Hepatocyte (in vitro differentiated cells): ENCODE results near the gene KLLN. TPM values are rescaled to one million over a fixed set of nuclear protein-coding genes. Genes with fewer than 3 reads are reported as not detected.
"Not testable (repeated sequence)": the region's sequence is repeated elsewhere in the genome, so short reads cannot be mapped to it uniquely, and the experiment has no call there.

Source experiments
- DNase-seq: peaks from one replicate; pipeline ENCODE4 v3.0.0-alpha.2; 2016; ENCODE audit warnings: low spot score
- H2AFZ ChIP-seq: fragments of 200-600 bp; sonication (generic); 2 replicates; pipeline ENCODE4 v1.6.0; 2016; ENCODE audit warnings: antibody characterized with exemption, mild to moderate bottlenecking
- H3K27ac ChIP-seq: fragments of 200-600 bp; sonication (generic); 2 replicates; pipeline ENCODE4 v1.5.1; 2016; ENCODE audit warnings: mild to moderate bottlenecking
- H3K27me3 ChIP-seq: fragments of 200-600 bp; sonication (generic); 2 replicates; pipeline ENCODE4 v1.6.1; 2016
- H3K36me3 ChIP-seq: fragments of 200-600 bp; sonication (generic); replicated peaks from 2 replicates; pipeline ENCODE4 v1.5.1; 2016; ENCODE audit warnings: low read depth; ENCODE audit not compliant: insufficient read depth
- H3K4me1 ChIP-seq: fragments of 200-600 bp; sonication (generic); 2 replicates; pipeline ENCODE4 v1.5.1; 2016; ENCODE audit warnings: mild to moderate bottlenecking, moderate library complexity; ENCODE audit not compliant: insufficient read depth
- H3K4me2 ChIP-seq: fragments of 200-600 bp; sonication (generic); 2 replicates; pipeline ENCODE4 v1.6.0; 2016
- H3K4me3 ChIP-seq: fragments of 200-600 bp; sonication (generic); 2 replicates; pipeline ENCODE4 v1.5.1; 2016; ENCODE audit warnings: mild to moderate bottlenecking
- H3K79me2 ChIP-seq: fragments of 200-600 bp; sonication (generic); 2 replicates; pipeline ENCODE4 v1.6.0; 2017; ENCODE audit warnings: mild to moderate bottlenecking
- H3K9me2 ChIP-seq: fragments of 200-600 bp; sonication (generic); replicated peaks from 2 replicates; pipeline ENCODE4 v1.6.0; 2017; ENCODE audit warnings: mild to moderate bottlenecking; ENCODE audit not compliant: insufficient read depth
- H3K9me3 ChIP-seq: fragments of 200-600 bp; sonication (generic); 2 replicates; pipeline ENCODE4 v1.5.1; 2016; ENCODE audit warnings: low read depth, mild to moderate bottlenecking
- H4K20me1 ChIP-seq: fragments of 200-600 bp; sonication (generic); 2 replicates; pipeline ENCODE4 v1.6.0; 2016; ENCODE audit warnings: mild to moderate bottlenecking; ENCODE audit not compliant: insufficient read depth, poor library complexity, severe bottlenecking
- EZH2 ChIP-seq: fragments of 200-600 bp; sonication (generic); IDR thresholded peaks from 2 replicates; pipeline ENCODE4 v1.6.1; 2016; ENCODE audit warnings: antibody characterized with exemption, mild to moderate bottlenecking, borderline replicate concordance
- EZH2phosphoT487 ChIP-seq: fragments of 200-600 bp; sonication (generic); IDR thresholded peaks from one replicate; pipeline ENCODE4 v1.6.1; 2018; ENCODE audit warnings: antibody characterized with exemption, mild to moderate bottlenecking, low read depth, moderate library complexity; ENCODE audit not compliant: unreplicated experiment, severe bottlenecking
- WGBS: methylation state at CpG from one replicate; pipeline ENCODE4 v1.1.6; 2016; ENCODE audit warnings: low lambda C conversion rate; ENCODE audit errors: missing lambda C conversion rate; 5-methylcytosine and 5-hydroxymethylcytosine counted together
- polyA plus RNA-seq: library from polyadenylated mRNA; unstranded; fragments of >200 nt; fragmentation: Nextera tagmentation; extraction: Ambion mirVana; gene quantifications from 2 replicates; pipeline ENCODE4 v1.2.1, GENCODE V29; 2016
- total RNA-seq: library from RNA; depleted of rRNA; stranded (reverse); fragments of >200 nt; gene quantifications from 2 replicates; pipeline ENCODE4 v1.2.3, GENCODE V29; 2014
- TF ChIP-seq, protein P1 (sequence below): fragments of 200-600 bp; sonication (generic); IDR thresholded peaks from 2 replicates; pipeline ENCODE4 v1.5.1; 2016; ENCODE audit warnings: antibody characterized with exemption, mild to moderate bottlenecking; ENCODE audit not compliant: poor library complexity

Gene KLLN
- total and polyA plus RNA-seq, 2 experiments from 2014 or later, result 0.21 to 0.53 TPM

DNA sequence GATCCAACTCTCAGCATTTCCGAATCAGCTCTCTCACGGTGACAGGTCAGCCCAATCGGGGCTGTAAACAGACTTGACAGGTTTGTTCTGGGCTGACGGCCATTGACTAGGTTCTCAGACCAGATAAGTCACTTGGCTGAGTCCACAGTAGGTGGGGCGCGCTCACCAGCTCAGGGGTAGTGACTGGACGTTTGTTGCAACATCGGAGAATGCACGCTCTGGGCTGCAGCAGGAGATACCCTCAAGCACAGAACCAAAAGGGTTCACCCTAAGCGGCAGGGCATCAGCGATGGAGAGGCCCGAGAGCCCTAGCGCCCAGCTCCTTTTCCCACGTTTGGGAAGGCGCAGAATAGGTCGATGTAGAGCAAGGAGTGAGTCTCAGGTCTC is 1.8 kb downstream of the KLLN start:
- H3K9me2 ChIP-seq, result no peaks in the 10 kb centered on the region
- peak overlapping the region; percentile 93 for H3K4me2 ChIP-seq
- peak overlapping the region; percentile 81 for H3K4me3 ChIP-seq
- H3K36me3 ChIP-seq, result no peaks in the 10 kb centered on the region
- H3K27ac ChIP-seq, result peak overlapping the region; percentile 98
- WGBS, result 4% methylated on average over 16 of the region's 16 CpGs
- no peaks in the 10 kb centered on the region for H3K9me3 ChIP-seq
- peak overlapping the region; percentile 87 for H2AFZ ChIP-seq
- no peaks in the 10 kb centered on the region for H3K4me1 ChIP-seq
- peaks cover 25% of the 10 kb centered on the region for H3K79me2 ChIP-seq
- peaks cover 23% of the 10 kb centered on the region for H4K20me1 ChIP-seq
- TF ChIP-seq, protein P1, sequence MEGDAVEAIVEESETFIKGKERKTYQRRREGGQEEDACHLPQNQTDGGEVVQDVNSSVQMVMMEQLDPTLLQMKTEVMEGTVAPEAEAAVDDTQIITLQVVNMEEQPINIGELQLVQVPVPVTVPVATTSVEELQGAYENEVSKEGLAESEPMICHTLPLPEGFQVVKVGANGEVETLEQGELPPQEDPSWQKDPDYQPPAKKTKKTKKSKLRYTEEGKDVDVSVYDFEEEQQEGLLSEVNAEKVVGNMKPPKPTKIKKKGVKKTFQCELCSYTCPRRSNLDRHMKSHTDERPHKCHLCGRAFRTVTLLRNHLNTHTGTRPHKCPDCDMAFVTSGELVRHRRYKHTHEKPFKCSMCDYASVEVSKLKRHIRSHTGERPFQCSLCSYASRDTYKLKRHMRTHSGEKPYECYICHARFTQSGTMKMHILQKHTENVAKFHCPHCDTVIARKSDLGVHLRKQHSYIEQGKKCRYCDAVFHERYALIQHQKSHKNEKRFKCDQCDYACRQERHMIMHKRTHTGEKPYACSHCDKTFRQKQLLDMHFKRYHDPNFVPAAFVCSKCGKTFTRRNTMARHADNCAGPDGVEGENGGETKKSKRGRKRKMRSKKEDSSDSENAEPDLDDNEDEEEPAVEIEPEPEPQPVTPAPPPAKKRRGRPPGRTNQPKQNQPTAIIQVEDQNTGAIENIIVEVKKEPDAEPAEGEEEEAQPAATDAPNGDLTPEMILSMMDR, result peak; percentile 34
- TF ChIP-seq EZH2 (no peak), EZH2phosphoT487 (no peak)
- peak; percentile 87 for DNase-seq
- no peaks in the 10 kb centered on the region for H3K27me3 ChIP-seq

DNA sequence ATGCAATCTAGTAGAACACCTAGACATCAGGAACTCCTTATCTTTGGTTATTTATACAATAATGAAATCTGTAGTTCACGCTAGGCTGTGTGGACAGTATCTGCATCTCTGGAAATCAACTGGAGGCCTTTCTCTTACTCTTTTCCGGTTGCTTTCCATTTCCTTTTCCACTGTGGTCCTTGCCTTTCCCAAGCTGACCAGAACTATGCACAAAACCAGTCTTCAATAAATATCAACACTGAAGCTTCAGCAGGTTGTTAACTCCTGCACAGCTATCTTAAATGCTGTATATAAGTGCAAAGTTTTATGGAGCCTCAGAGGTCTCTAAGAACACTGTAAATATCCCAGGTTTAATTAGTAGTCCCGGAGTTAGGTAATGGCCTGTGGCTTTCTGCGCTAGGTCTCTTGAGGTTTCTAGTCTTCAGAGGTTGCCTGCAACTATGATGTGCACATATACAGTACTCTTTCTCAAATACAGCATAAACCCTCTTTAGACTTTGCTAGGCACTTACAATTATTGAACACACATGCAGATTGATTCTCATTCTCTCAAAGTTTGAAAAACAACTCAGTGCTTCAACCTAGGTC is 2.4 kb downstream of the KLLN start:
- no peaks in the 10 kb centered on the region for H3K27me3 ChIP-seq
- H3K27ac ChIP-seq, result peak overlapping the region; percentile 98
- no peaks in the 10 kb centered on the region for H3K36me3 ChIP-seq
- H3K4me3 ChIP-seq, result no peak overlapping the region
- TF ChIP-seq EZH2phosphoT487 (no peak), EZH2 (no peak)
- TF ChIP-seq, protein P1, result no peak
- DNase-seq, result peak; percentile 19
- H3K4me1 ChIP-seq, result no peaks in the 10 kb centered on the region
- H3K79me2 ChIP-seq, result peaks cover 19% of the 10 kb centered on the region
- peak overlapping the region; percentile 93 for H3K4me2 ChIP-seq
- H3K9me3 ChIP-seq, result no peaks in the 10 kb centered on the region
- no peaks in the 10 kb centered on the region for H3K9me2 ChIP-seq
- peaks cover 16% of the 10 kb centered on the region for H4K20me1 ChIP-seq
- peak overlapping the region; percentile 87 for H2AFZ ChIP-seq
- 56% methylated on average over 4 of the region's 4 CpGs for WGBS

DNA sequence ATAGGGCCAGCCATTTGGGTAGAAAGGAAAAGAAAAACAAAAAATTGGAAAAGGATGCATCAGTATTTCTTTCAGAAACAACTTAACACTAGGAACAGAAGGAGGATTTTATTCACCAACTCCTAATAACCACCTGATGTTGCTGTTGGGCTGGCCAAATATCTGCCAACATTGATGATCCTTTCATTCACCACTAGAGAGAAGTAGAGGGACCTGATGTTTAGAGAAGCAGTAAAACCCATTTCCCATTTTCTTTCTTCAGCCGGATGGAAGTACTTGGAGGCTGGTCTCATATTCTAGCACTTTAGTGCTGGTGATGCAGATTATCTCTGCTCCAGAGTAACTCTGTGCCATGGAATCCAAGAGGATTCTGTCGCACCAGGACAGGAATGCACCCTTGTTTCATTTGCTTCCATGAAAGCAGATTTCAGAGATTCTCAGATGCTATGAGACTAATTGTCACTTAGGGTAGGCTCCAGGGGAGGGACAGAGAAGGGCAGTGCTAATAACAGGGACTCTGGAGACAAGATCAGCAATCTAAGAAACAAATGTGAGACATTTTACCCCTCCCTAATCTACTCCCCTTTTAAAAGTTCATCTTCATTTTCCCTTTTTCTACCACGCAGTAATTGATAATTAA is 3.1 kb downstream of the KLLN start:
- WGBS, result 54% methylated on average over 3 of the region's 3 CpGs
- H3K27me3 ChIP-seq, result no peaks in the 10 kb centered on the region
- TF ChIP-seq EZH2phosphoT487 (no peak), EZH2 (no peak)
- TF ChIP-seq, protein P1, result peak; percentile 52
- no peak overlapping the region for H3K4me3 ChIP-seq
- H3K4me2 ChIP-seq, result peak overlapping the region; percentile 93
- H4K20me1 ChIP-seq, result peaks cover 10% of the 10 kb centered on the region
- H3K4me1 ChIP-seq, result no peaks in the 10 kb centered on the region
- peak overlapping the region; percentile 98 for H3K27ac ChIP-seq
- no peaks in the 10 kb centered on the region for H3K9me2 ChIP-seq
- DNase-seq, result peak; percentile 53
- no peak overlapping the region for H2AFZ ChIP-seq
- no peaks in the 10 kb centered on the region for H3K9me3 ChIP-seq
- peaks cover 12% of the 10 kb centered on the region for H3K79me2 ChIP-seq
- no peaks in the 10 kb centered on the region for H3K36me3 ChIP-seq

DNA sequence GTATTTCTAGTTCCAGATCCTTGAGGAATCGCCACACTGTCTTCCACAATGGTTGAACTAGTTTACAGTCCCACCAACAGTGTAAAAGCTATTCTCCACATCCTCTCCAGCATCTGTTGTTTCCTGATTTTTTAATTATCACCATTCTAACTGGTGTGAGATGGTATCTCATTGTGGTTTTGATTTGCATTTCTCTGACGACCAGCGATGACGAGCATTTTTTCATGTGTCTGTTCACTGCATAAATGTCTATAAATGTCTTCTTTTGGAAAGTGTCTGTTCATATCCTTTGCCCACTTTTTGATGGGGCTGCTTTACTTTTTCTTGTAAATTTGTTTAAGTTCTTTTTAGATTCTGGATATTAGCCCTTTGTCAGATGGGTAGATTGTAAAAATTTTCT is 7.7 kb downstream of the KLLN start:
- not testable (repeated sequence) for DNase-seq, H3K4me1 ChIP-seq, H3K4me2 ChIP-seq, H3K27ac ChIP-seq, H3K79me2 ChIP-seq, H3K9me3 ChIP-seq, H3K36me3 ChIP-seq, H3K9me2 ChIP-seq, H2AFZ ChIP-seq, H3K4me3 ChIP-seq, H4K20me1 ChIP-seq, H3K27me3 ChIP-seq
- WGBS, result over 99% methylated on average over 4 of the region's 4 CpGs

DNA sequence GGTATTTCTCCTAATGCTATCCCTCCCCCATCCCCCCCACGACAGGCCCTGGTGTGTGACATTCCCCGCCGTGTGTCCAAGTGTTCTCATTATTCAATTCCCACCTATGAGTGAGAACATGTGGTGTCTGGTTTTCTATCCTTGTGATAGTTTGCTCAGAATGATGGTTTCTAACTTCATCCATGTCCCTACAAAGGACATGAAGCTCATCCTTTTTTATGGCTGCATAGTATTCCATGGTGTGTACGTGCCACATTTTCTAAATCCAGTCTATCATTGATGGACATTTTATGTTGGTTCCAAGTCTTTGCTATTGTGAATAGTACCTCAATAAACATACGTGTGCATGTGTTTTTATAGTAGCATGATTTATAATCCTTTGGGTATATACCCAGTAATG is 8.1 kb downstream of the KLLN start:
- H3K79me2 ChIP-seq, H3K27ac ChIP-seq, H3K4me3 ChIP-seq, H3K4me1 ChIP-seq, H3K9me2 ChIP-seq, H3K9me3 ChIP-seq, H3K4me2 ChIP-seq, H2AFZ ChIP-seq, H3K27me3 ChIP-seq, H4K20me1 ChIP-seq, DNase-seq, H3K36me3 ChIP-seq: not testable (repeated sequence)
- 91% methylated on average over 5 of the region's 5 CpGs for WGBS
